Caco-2 (cell line): Measurements from ENCODE around the gene SAMD4A. TPM values are rescaled to one million over a fixed set of nuclear protein-coding genes. Genes with fewer than 3 reads are reported as not detected.

ENCODE experiments used
- BruUV-seq: library from RNA; stranded (reverse); fragments of 400-500 nt; replicated peaks from 2 replicates; lab custom pipeline; 2021; lab: Mats Ljungman, UMichigan
- CTCF ChIA-PET: fragments of 300-600 bp; sonication (Branson Sonifier 250); formaldehyde crosslinking; loops from one replicate; lab custom pipeline; 2022; ENCODE audit warnings: antibody characterized with exemption; lab: Charles Lee
- POLR2A ChIA-PET: fragments of 300-600 bp; sonication (Branson Sonifier 250); formaldehyde crosslinking; loops from one replicate; lab custom pipeline; 2022; ENCODE audit warnings: antibody characterized with exemption; lab: Charles Lee
- DNase-seq, 2 experiments: peaks; one replicate each; pipeline versions ENCODE4 v3.0.0 to v3.0.0-alpha.2; 2020 to 2022
- H3K27me3 ChIP-seq: replicated peaks from 2 replicates; pipeline ENCODE4 v1.6.0; 2011; ENCODE audit warnings: low read length; ENCODE audit not compliant: control insufficient read depth, insufficient read depth
- H3K36me3 ChIP-seq: 2 replicates; pipeline ENCODE4 v1.5.1; 2011; ENCODE audit warnings: low read length; ENCODE audit not compliant: control insufficient read depth, insufficient read depth
- H3K4me1 ChIP-seq: fragments of 250-450 bp; sonication (Bioruptor Pico); 2 replicates; pipeline ENCODE4 v1.5.1; 2020; ENCODE audit warnings: mild to moderate bottlenecking
- H3K4me3 ChIP-seq: 2 replicates; pipeline ENCODE4 v1.5.1; 2011; ENCODE audit warnings: low read depth, mild to moderate bottlenecking, control low read depth, low read length
- H3K9me3 ChIP-seq: fragments of 250-450 bp; sonication (Bioruptor Pico); 2 replicates; pipeline ENCODE4 v1.5.1; 2020; ENCODE audit warnings: mild to moderate bottlenecking, moderate library complexity
- H3K27ac Mint-ChIP-seq: one replicate; pipeline ENCODE4 v1.8.0; 2022; ENCODE audit warnings: mixed read lengths; ENCODE audit not compliant: unreplicated experiment
- H3K27me3 Mint-ChIP-seq: one replicate; pipeline ENCODE4 v1.8.0; 2022; ENCODE audit warnings: mixed read lengths; ENCODE audit not compliant: insufficient read depth, unreplicated experiment
- H3K36me3 Mint-ChIP-seq: one replicate; pipeline ENCODE4 v1.8.0; 2022; ENCODE audit warnings: mild to moderate bottlenecking, mixed read lengths; ENCODE audit not compliant: insufficient read depth, unreplicated experiment
- H3K4me1 Mint-ChIP-seq: one replicate; pipeline ENCODE4 v1.8.0; 2022; ENCODE audit warnings: low read depth, mixed read lengths; ENCODE audit not compliant: unreplicated experiment
- H3K4me3 Mint-ChIP-seq: one replicate; pipeline ENCODE4 v1.8.0; 2022; ENCODE audit warnings: mild to moderate bottlenecking, moderate library complexity, mixed read lengths; ENCODE audit not compliant: unreplicated experiment
- H3K9me3 Mint-ChIP-seq: one replicate; pipeline ENCODE4 v1.8.0; 2022; ENCODE audit warnings: mixed read lengths; ENCODE audit not compliant: unreplicated experiment
- intact Hi-C: fragments of 100-400 bp; cut with micrococcal nuclease; formaldehyde crosslinking; loops from one replicate; pipeline ENCODE4 v1.10.0; 2022; ENCODE audit not compliant: unreplicated experiment
- total RNA-seq: library from RNA; stranded (reverse); gene quantifications from 2 replicates; pipeline ENCODE4 v1.2.3, GENCODE V29; 2022
- TF ChIP-seq, protein P1 (sequence below), 2 experiments: fragments of 200-600 bp in 1 of 2; IDR thresholded peaks; 1 replicate in 1 of 2; 2 replicates in 1 of 2; pipeline versions ENCODE4 v1.5.1 to v1.8.0; 2011 to 2022; ENCODE audit warnings: antibody characterized with exemption in 1 of 2, control low read depth in 1 of 2, inconsistent platforms in 1 of 2, low read depth in 1 of 2, low read length in 1 of 2, mild to moderate bottlenecking in 1 of 2, moderate library complexity in 1 of 2; ENCODE audit not compliant: insufficient read depth in 1 of 2, severe bottlenecking in 1 of 2, unreplicated experiment in 1 of 2

SAMD4A gene
- total RNA-seq, 1 experiment from 2014 or later = 60.8 TPM

DNA sequence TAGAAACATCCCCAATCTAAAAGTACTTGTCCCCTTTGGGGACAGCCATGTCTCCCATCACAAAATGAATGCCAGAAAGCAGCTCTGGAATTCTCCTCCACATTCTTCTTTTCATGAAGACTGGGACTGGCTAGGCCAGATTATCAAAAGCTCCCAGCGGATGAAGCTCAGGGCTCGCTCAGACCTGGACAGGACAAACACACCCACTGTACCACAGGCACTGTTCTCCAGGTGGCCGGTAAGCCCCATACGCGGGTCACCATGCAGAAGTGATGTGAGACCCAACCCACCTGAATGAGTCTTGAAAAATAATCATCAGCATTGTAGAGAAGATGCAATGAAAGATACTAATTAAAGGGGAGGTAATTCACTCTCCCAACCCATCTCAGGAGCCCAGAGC lies 250.6 kb downstream of the SAMD4A start:
- peaks cover 6% of the 10 kb centered on the region for H3K9me3 Mint-ChIP-seq
- H3K4me3 Mint-ChIP-seq = no peak overlapping the region
- intact Hi-C loops = no loop called here
- POLR2A ChIA-PET = no interaction called here
- no peaks in the 10 kb centered on the region for H3K4me1 ChIP-seq
- TF ChIP-seq, protein P1, sequence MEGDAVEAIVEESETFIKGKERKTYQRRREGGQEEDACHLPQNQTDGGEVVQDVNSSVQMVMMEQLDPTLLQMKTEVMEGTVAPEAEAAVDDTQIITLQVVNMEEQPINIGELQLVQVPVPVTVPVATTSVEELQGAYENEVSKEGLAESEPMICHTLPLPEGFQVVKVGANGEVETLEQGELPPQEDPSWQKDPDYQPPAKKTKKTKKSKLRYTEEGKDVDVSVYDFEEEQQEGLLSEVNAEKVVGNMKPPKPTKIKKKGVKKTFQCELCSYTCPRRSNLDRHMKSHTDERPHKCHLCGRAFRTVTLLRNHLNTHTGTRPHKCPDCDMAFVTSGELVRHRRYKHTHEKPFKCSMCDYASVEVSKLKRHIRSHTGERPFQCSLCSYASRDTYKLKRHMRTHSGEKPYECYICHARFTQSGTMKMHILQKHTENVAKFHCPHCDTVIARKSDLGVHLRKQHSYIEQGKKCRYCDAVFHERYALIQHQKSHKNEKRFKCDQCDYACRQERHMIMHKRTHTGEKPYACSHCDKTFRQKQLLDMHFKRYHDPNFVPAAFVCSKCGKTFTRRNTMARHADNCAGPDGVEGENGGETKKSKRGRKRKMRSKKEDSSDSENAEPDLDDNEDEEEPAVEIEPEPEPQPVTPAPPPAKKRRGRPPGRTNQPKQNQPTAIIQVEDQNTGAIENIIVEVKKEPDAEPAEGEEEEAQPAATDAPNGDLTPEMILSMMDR (IDR thresholded peaks at IDR 0.05; ENCODE audit: insufficient read depth in 1 of 2, low read depth in 1 of 2, low read length in 1 of 2, severe bottlenecking in 1 of 2, unreplicated experiment in 1 of 2) = no peak
- CTCF ChIA-PET = interaction anchor here (0.7 to 1.3 kb wide), 2 partner anchors 9 to 308 kb away, joined by 3 read pairs; partner anchors contain the start of gene CGRRF1
- no peaks in the 10 kb centered on the region for H3K27me3 Mint-ChIP-seq
- no TSS peak for BruUV-seq
- H3K36me3 ChIP-seq = no peaks in the 10 kb centered on the region
- H3K9me3 ChIP-seq = no peaks in the 10 kb centered on the region
- peaks cover 10% of the 10 kb centered on the region for H3K4me1 Mint-ChIP-seq
- no peak overlapping the region for H3K27ac Mint-ChIP-seq
- H3K4me3 ChIP-seq = no peak overlapping the region
- no peaks in the 10 kb centered on the region for H3K27me3 ChIP-seq
- no peaks in the 10 kb centered on the region for H3K36me3 Mint-ChIP-seq
- DNase-seq = no peak

DNA sequence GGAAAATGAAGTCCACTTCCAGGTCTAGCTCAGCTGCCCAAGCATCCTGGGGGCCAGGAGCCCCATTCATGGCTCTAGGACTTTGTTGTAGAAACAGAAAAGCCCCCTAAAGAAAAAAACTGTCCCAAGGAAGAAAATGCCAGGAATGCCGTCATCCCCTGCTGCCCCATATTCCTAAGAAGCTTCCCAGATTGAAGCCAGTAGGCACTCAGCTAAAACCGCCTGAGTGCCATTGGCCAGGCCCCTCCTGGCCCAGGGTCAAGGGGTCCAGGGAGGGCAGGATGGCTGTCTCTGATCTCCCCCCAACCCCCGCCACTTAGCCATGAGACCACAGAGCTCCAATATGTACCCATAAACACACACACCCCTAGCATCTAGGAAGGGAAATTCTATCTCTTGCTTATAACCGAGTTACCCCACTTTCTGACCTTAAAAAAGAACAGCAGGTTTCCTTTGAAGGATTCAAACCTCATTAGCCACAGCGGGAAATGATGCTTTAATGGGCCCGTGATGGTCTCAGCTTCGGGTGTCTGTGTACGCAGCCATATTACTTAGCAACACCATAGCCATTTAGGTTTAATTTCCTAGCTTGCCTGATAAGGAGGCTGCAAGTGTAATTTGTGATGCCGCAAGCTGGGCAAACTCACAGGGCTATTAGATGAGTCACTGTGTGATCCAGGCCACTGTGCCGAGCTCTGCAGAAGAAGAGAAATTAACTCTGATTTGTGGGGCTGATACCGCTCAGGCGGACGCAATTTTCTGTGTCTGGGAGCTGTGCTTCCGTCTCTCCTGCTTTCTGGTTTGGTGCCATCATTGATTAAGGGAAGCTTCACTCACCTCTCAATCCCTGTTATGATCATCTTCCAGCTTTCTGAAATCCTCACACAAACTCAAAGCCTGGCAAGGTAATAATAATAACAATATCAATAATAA lies 251.5 kb downstream of the SAMD4A start:
- Mint-ChIP-seq H3K27me3 (no peaks in the 10 kb centered on the region), H3K4me3 (no peak overlapping the region), H3K36me3 (no peaks in the 10 kb centered on the region), H3K4me1 (peaks cover 10% of the 10 kb centered on the region), H3K9me3 (peaks cover 11% of the 10 kb centered on the region), H3K27ac (no peak overlapping the region)
- TF ChIP-seq, protein P1 (IDR thresholded peaks at IDR 0.05; ENCODE audit: insufficient read depth in 1 of 2, low read depth in 1 of 2, low read length in 1 of 2, severe bottlenecking in 1 of 2, unreplicated experiment in 1 of 2) = no peak
- intact Hi-C loops = no loop called here
- ChIA-PET CTCF (interaction anchor here (0.9 to 1.7 kb wide), 4 partner anchors 11 to 309 kb away, joined by 3 to 5 read pairs (median 3); partner anchors contain the start of gene CGRRF1), POLR2A (no interaction called here)
- BruUV-seq = no TSS peak
- no peaks in the 10 kb centered on the region for H3K4me1 ChIP-seq
- no peak overlapping the region for H3K4me3 ChIP-seq
- H3K9me3 ChIP-seq = peaks cover 2% of the 10 kb centered on the region; the same call in 1 of the 2 replicates
- no peaks in the 10 kb centered on the region for H3K27me3 ChIP-seq
- no peak for DNase-seq
- H3K36me3 ChIP-seq = no peaks in the 10 kb centered on the region

DNA sequence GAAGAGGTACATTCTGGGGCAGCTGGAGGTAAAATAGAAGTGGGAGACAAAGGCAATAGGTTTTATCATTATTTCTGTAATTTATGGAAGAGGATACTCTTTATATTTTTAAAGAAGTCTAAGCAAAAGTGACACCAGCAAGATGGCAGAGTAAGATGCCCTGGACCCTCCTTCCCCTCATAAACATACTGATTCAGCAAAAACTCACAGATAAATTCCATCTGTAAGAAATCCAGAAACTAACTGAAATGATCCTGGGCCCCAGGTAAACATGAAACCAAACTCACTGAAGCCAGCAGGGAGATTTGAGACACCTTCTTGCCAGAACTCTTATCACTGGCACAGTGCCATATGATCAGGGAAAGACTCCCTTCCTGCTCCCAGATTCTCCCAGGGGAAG lies 255.8 kb downstream of the SAMD4A start:
- Histone ChIP-seq H3K4me1 (no peaks in the 10 kb centered on the region), H3K4me3 (no peak overlapping the region), H3K36me3 (no peaks in the 10 kb centered on the region), H3K27me3 (no peaks in the 10 kb centered on the region), H3K9me3 (peaks cover 11% of the 10 kb centered on the region)
- ChIA-PET CTCF (no interaction called here), POLR2A (no interaction called here)
- no peaks in the 10 kb centered on the region for H3K36me3 Mint-ChIP-seq
- TF ChIP-seq, protein P1 (IDR thresholded peaks at IDR 0.05; ENCODE audit: insufficient read depth in 1 of 2, low read depth in 1 of 2, low read length in 1 of 2, severe bottlenecking in 1 of 2, unreplicated experiment in 1 of 2) = no peak
- intact Hi-C loops = no loop called here
- H3K4me1 Mint-ChIP-seq = peaks cover 10% of the 10 kb centered on the region
- no peak overlapping the region for H3K27ac Mint-ChIP-seq
- peaks cover 24% of the 10 kb centered on the region for H3K9me3 Mint-ChIP-seq
- H3K4me3 Mint-ChIP-seq = no peak overlapping the region
- H3K27me3 Mint-ChIP-seq = no peaks in the 10 kb centered on the region
- no TSS peak for BruUV-seq
- no peak for DNase-seq
